Left ventricle myocardium inferior (tissue), 1 donor: ENCODE measurements around the gene ACTL6B. TPM values are rescaled to one million over a fixed set of nuclear protein-coding genes. Genes with fewer than 3 reads are reported as not detected.
"Not testable (repeated sequence)": the region's sequence is repeated elsewhere in the genome, so short reads cannot be mapped to it uniquely, and the experiment has no call there.

Experiments
- DNase-seq: peaks from one replicate; pipeline ENCODE4 v3.0.0-alpha.2; 2020
- H3K27ac ChIP-seq: fragments of 200-600 bp; replicated peaks from 2 replicates; pipeline ENCODE4 v1.8.0; 2021
- H3K27me3 ChIP-seq: fragments of 200-600 bp; 2 replicates; pipeline ENCODE4 v1.8.0; 2021; ENCODE audit warnings: low read depth
- H3K36me3 ChIP-seq: fragments of 200-600 bp; 2 replicates; pipeline ENCODE4 v1.8.0; 2021
- H3K4me1 ChIP-seq: fragments of 200-600 bp; 2 replicates; pipeline ENCODE4 v1.8.0; 2021
- H3K4me3 ChIP-seq: fragments of 200-600 bp; 2 replicates; pipeline ENCODE4 v1.8.0; 2021; ENCODE audit warnings: mild to moderate bottlenecking, moderate library complexity
- H3K9me3 ChIP-seq: fragments of 200-600 bp; replicated peaks from 2 replicates; pipeline ENCODE4 v1.8.0; 2021
- CTCF ChIP-seq: fragments of 200-600 bp; IDR thresholded peaks from 2 replicates; pipeline ENCODE4 v1.8.0; 2021; ENCODE audit warnings: antibody characterized with exemption, mild to moderate bottlenecking, borderline replicate concordance
- intact Hi-C: fragments of 100-400 bp; cut with micrococcal nuclease; formaldehyde crosslinking; loops from one replicate; pipeline ENCODE4 v1.11.0; 2022
- total RNA-seq: library from RNA; stranded (reverse); fragmentation: NEBNext Ultra II Directional; extraction: Animal tissue kit (Norgen Biotek cat#: 25700); gene quantifications from one replicate; pipeline ENCODE4 v1.2.1, GENCODE V29; 2021
- donor health status: DM: no; HTN: yes; CAD: no; lungs with severe emphysema.

The ACTL6B gene
- total RNA-seq, 1 donor from 2014 or later: not detected

GRCh38 chr7:100665168-100665726 lies 9.0 kb upstream of the ACTL6B start:
- intact Hi-C loops: no loop called here
- DNase-seq: no peak
- no peaks in the 10 kb centered on the region for H3K9me3 ChIP-seq
- no peaks in the 10 kb centered on the region for H3K36me3 ChIP-seq
- TF ChIP-seq CTCF: no peak
- H3K27ac ChIP-seq: no peak overlapping the region
- peaks cover 15% of the 10 kb centered on the region for H3K27me3 ChIP-seq
- no peaks in the 10 kb centered on the region for H3K4me1 ChIP-seq
- H3K4me3 ChIP-seq: no peak overlapping the region

GRCh38 chr7:100662194-100662776 lies 6.0 kb upstream of the ACTL6B start:
- DNase-seq, H3K9me3 ChIP-seq, intact Hi-C loops, H3K4me3 ChIP-seq, H3K27ac ChIP-seq, H3K36me3 ChIP-seq, H3K4me1 ChIP-seq: not testable (repeated sequence)
- peaks cover 45% of the 10 kb centered on the region for H3K27me3 ChIP-seq

GRCh38 chr7:100654908-100655831 lies 1.1 kb downstream of the ACTL6B start:
- peaks cover 100% of the 10 kb centered on the region for H3K27me3 ChIP-seq

GRCh38 chr7:100649826-100650565 lies 6.3 kb downstream of the ACTL6B start:
- Histone ChIP-seq H3K9me3 (no peaks in the 10 kb centered on the region), H3K27ac (no peak overlapping the region), H3K36me3 (no peaks in the 10 kb centered on the region), H3K4me1 (no peaks in the 10 kb centered on the region), H3K4me3 (no peak overlapping the region), H3K27me3 (peaks cover 100% of the 10 kb centered on the region)
- intact Hi-C loops: no loop called here
- no peak for DNase-seq
- no peak for TF ChIP-seq CTCF

More at GRCh38 chr7:100654908-100655831, 1.1 kb downstream of the ACTL6B start:
- Histone ChIP-seq H3K4me3 (no peak overlapping the region), H3K9me3 (no peaks in the 10 kb centered on the region), H3K4me1 (no peaks in the 10 kb centered on the region), H3K27ac (no peak overlapping the region), H3K36me3 (no peaks in the 10 kb centered on the region)
- DNase-seq: no peak
- no peak for TF ChIP-seq CTCF
- intact Hi-C loops: no loop called here

- TF ChIP-seq CTCF: no peak
- Histone ChIP-seq H3K36me3 (no peaks in the 10 kb centered on the region), H3K27me3 (peaks cover 96% of the 10 kb centered on the region), H3K9me3 (no peaks in the 10 kb centered on the region), H3K4me3 (no peak overlapping the region), H3K4me1 (no peaks in the 10 kb centered on the region), H3K27ac (no peak overlapping the region)
- intact Hi-C loops: no loop called here
- no peak for DNase-seq
These were observed 13.7 kb downstream of the ACTL6B start for GRCh38 chr7:100642534-100642907.
